HPDE6-E6E7 (cell line): ENCODE data around the gene TRAPPC14.
A peak's percentile ranks its signal among the peaks of the same experiment; 100 is the strongest.
"Not testable (repeated sequence)": the region's sequence is repeated elsewhere in the genome, so short reads cannot be mapped to it uniquely, and the experiment has no call there.

ENCODE experiments used
- DNase-seq: peaks from one replicate; pipeline ENCODE4 v3.0.0; 2011; ENCODE audit warnings: missing footprints; ENCODE audit errors: extremely low spot score

Gene TRAPPC14

GRCh38 chr7:100154651-100155491, 3.7 kb downstream of the TRAPPC14 start:
- DNase-seq: no peak

- DNase-seq: no peak
Observed at GRCh38 chr7:100153708-100154535, 4.6 kb downstream of the TRAPPC14 start.

- no peak for DNase-seq
Observed at GRCh38 chr7:100152937-100153666, 5.4 kb downstream of the TRAPPC14 start.

GRCh38 chr7:100152404-100152803, 6.1 kb downstream of the TRAPPC14 start:
- no peak for DNase-seq

- peak; percentile 99 for DNase-seq
Observed at GRCh38 chr7:100148559-100149328, 9.8 kb downstream of the TRAPPC14 start, which contains the start of gene LAMTOR4. Gene LAMTOR4 (plus strand): TSS chr7:100148918. CDS start chr7:100148973, 55 bp downstream.

- no peak for DNase-seq
Observed at GRCh38 chr7:100148225-100148558, 10.3 kb downstream of the TRAPPC14 start.

- DNase-seq: no peak
Observed at GRCh38 chr7:100147278-100147677, 11.2 kb downstream of the TRAPPC14 start.

GRCh38 chr7:100146350-100146749, 12.2 kb downstream of the TRAPPC14 start:
- DNase-seq: not testable (repeated sequence)

GRCh38 chr7:100142461-100142860, 16.1 kb downstream of the TRAPPC14 start:
- DNase-seq: no peak

GRCh38 chr7:100141555-100141949, 17.0 kb downstream of the TRAPPC14 start:
- DNase-seq: no peak

- DNase-seq: no peak
Observed at GRCh38 chr7:100137851-100138760, 20.4 kb downstream of the TRAPPC14 start.

- peak; percentile 75 for DNase-seq
Observed at GRCh38 chr7:100132697-100133151, 25.8 kb downstream of the TRAPPC14 start.

- DNase-seq: no peak
Observed at GRCh38 chr7:100132126-100132525, 26.4 kb downstream of the TRAPPC14 start.

GRCh38 chr7:100130608-100131453, 27.7 kb downstream of the TRAPPC14 start:
- peak; percentile 58 for DNase-seq

- DNase-seq: not testable (repeated sequence)
Observed at GRCh38 chr7:100130220-100130607, 28.3 kb downstream of the TRAPPC14 start.

- DNase-seq: no peak
Observed at GRCh38 chr7:100128637-100128963, 29.9 kb downstream of the TRAPPC14 start.

GRCh38 chr7:100127866-100128636, 30.5 kb downstream of the TRAPPC14 start:
- no peak for DNase-seq
